PC-9 (cell line): Measurements from ENCODE around the gene VDR. TPM values are rescaled to one million over a fixed set of nuclear protein-coding genes. Genes with fewer than 3 reads are reported as not detected.

ENCODE experiments used
- BruUV-seq: library from RNA; stranded (reverse); fragments of 400-500 nt; replicated peaks from 2 replicates; lab custom pipeline; 2021; lab: Mats Ljungman, UMichigan
- CTCF ChIA-PET: fragments of 300-600 bp; sonication (Branson Sonifier 250); formaldehyde crosslinking; loops from one replicate; lab custom pipeline; 2022; ENCODE audit warnings: antibody characterized with exemption; lab: Charles Lee
- POLR2A ChIA-PET: fragments of 300-600 bp; sonication (Branson Sonifier 250); formaldehyde crosslinking; loops from one replicate; lab custom pipeline; 2022; ENCODE audit warnings: antibody characterized with exemption; ENCODE audit not compliant: unreplicated experiment; lab: Charles Lee
- DNase-seq, 2 experiments: peaks; one replicate each; pipeline versions ENCODE4 v3.0.0 to v3.0.0-alpha.2; 2015 to 2022; ENCODE audit warnings: mixed read lengths in 1 of 2
- H2AFZ ChIP-seq: fragments of 200-600 bp; sonication (generic); 2 replicates; pipeline ENCODE4 v1.8.1; 2017; ENCODE audit warnings: antibody characterized with exemption
- H3F3A ChIP-seq: fragments of 200-600 bp; sonication (generic); 2 replicates; pipeline ENCODE4 v1.8.1; 2017; ENCODE audit warnings: antibody characterized with exemption, mild to moderate bottlenecking, low read depth; ENCODE audit not compliant: insufficient read depth
- H3K27ac ChIP-seq: fragments of 200-600 bp; sonication (generic); 2 replicates; pipeline ENCODE4 v1.6.1; 2016; ENCODE audit warnings: mixed run types
- H3K27me3 ChIP-seq: fragments of 200-600 bp; sonication (generic); 2 replicates; pipeline ENCODE4 v1.6.1; 2016; ENCODE audit warnings: low read depth, mixed run types; ENCODE audit not compliant: insufficient read depth
- H3K36me3 ChIP-seq: fragments of 200-600 bp; sonication (generic); 2 replicates; pipeline ENCODE4 v1.6.1; 2016; ENCODE audit warnings: low read depth, mixed run types
- H3K4me1 ChIP-seq: fragments of 200-600 bp; sonication (generic); replicated peaks from 2 replicates; pipeline ENCODE4 v1.6.1; 2016; ENCODE audit warnings: mixed run types; ENCODE audit not compliant: insufficient read depth
- H3K4me2 ChIP-seq: fragments of 200-600 bp; sonication (generic); 2 replicates; pipeline ENCODE4 v1.6.1; 2017; ENCODE audit warnings: mixed run types
- H3K4me3 ChIP-seq: fragments of 200-600 bp; sonication (generic); 2 replicates; pipeline ENCODE4 v1.6.1; 2016; ENCODE audit warnings: mixed run types
- H3K79me2 ChIP-seq: fragments of 200-600 bp; sonication (generic); 2 replicates; pipeline ENCODE4 v1.6.1; 2017; ENCODE audit warnings: low read depth, mixed run types
- H3K9me2 ChIP-seq: fragments of 200-600 bp; sonication (generic); 2 replicates; pipeline ENCODE4 v1.8.1; 2017; ENCODE audit warnings: mild to moderate bottlenecking; ENCODE audit not compliant: insufficient read depth
- H3K9me3 ChIP-seq: fragments of 200-600 bp; sonication (generic); 2 replicates; pipeline ENCODE4 v1.8.1; 2016; ENCODE audit warnings: low read depth; ENCODE audit not compliant: insufficient read depth
- H4K20me1 ChIP-seq: fragments of 200-600 bp; sonication (generic); 2 replicates; pipeline ENCODE4 v1.8.1; 2017; ENCODE audit not compliant: insufficient read depth
- CTCF ChIP-seq: fragments of 200-600 bp; sonication (generic); conservative IDR thresholded peaks from 2 replicates; pipeline ENCODE4 v1.6.1; 2017; ENCODE audit warnings: mixed run types, antibody characterized with exemption, mild to moderate bottlenecking, moderate library complexity
- EZH2 ChIP-seq: fragments of 200-600 bp; sonication (generic); IDR thresholded peaks from 2 replicates; pipeline ENCODE4 v1.8.0; 2017; ENCODE audit warnings: antibody characterized with exemption, low read depth
- intact Hi-C: fragments of 100-400 bp; cut with micrococcal nuclease; formaldehyde crosslinking; loops from one replicate; pipeline ENCODE4 v1.10.0; 2022; ENCODE audit not compliant: unreplicated experiment
- total RNA-seq: library from RNA; stranded (reverse); gene quantifications from 2 replicates; pipeline ENCODE4 v1.2.3, GENCODE V29; 2021

VDR gene
- total RNA-seq, 1 experiment from 2014 or later: 12.3 TPM

- H3K4me1 ChIP-seq: peaks cover 54% of the 10 kb centered on the region
- no peak for TF ChIP-seq EZH2
- TF ChIP-seq CTCF: no peak
- ChIA-PET CTCF (no interaction called here), POLR2A (no interaction called here)
- H3K4me3 ChIP-seq: no peak overlapping the region
- no peak overlapping the region for H2AFZ ChIP-seq
- H3K27me3 ChIP-seq: no peaks in the 10 kb centered on the region
- H4K20me1 ChIP-seq: no peaks in the 10 kb centered on the region
- no peak for DNase-seq
- no peaks in the 10 kb centered on the region for H3K9me2 ChIP-seq
- 0 out of 2 replicates have a peak, but pooled peaks cover 4% of the 10 kb centered on the region for H3K9me3 ChIP-seq
- H3K36me3 ChIP-seq: no peaks in the 10 kb centered on the region
- no peak overlapping the region for H3K4me2 ChIP-seq
- peaks cover 10% of the 10 kb centered on the region; the same call in 1 of the 2 replicates for H3F3A ChIP-seq
- BruUV-seq: no TSS peak
- intact Hi-C loops: no loop called here
- no peaks in the 10 kb centered on the region for H3K79me2 ChIP-seq
- H3K27ac ChIP-seq: no peak overlapping the region
Observed at GRCh38 chr12:47833591-47834012, 71.2 kb downstream of the VDR start.

GRCh38 chr12:47832263-47832933 is 72.4 kb downstream of the VDR start:
- no peaks in the 10 kb centered on the region for H3K36me3 ChIP-seq
- no peaks in the 10 kb centered on the region for H3K79me2 ChIP-seq
- no peak for DNase-seq
- H2AFZ ChIP-seq: no peak overlapping the region
- H3K9me3 ChIP-seq: 0 out of 2 replicates have a peak, but pooled peaks cover 4% of the 10 kb centered on the region
- no peak overlapping the region for H3K4me2 ChIP-seq
- no peak overlapping the region for H3K27ac ChIP-seq
- TF ChIP-seq EZH2 (no peak), CTCF (no peak)
- ChIA-PET POLR2A (no interaction called here), CTCF (interaction anchor here (0.5 kb wide), 1 partner anchor 189 kb away, joined by 4 read pairs; no protein-coding TSS in a partner anchor)
- intact Hi-C loops: no loop called here
- no peaks in the 10 kb centered on the region for H3K9me2 ChIP-seq
- H3K4me3 ChIP-seq: no peak overlapping the region
- H3F3A ChIP-seq: peaks cover 15% of the 10 kb centered on the region; the same call in 1 of the 2 replicates
- H3K4me1 ChIP-seq: peaks cover 64% of the 10 kb centered on the region
- no peaks in the 10 kb centered on the region for H4K20me1 ChIP-seq
- no peaks in the 10 kb centered on the region for H3K27me3 ChIP-seq
- no TSS peak for BruUV-seq

GRCh38 chr12:47829584-47829983 is 75.2 kb downstream of the VDR start:
- H3K4me1 ChIP-seq: peaks cover 63% of the 10 kb centered on the region
- peak overlapping the region; percentile 58 for H3K4me2 ChIP-seq
- BruUV-seq: no TSS peak
- H2AFZ ChIP-seq: no peak overlapping the region
- no peaks in the 10 kb centered on the region for H3K9me2 ChIP-seq
- no peaks in the 10 kb centered on the region for H3K27me3 ChIP-seq
- POLR2A ChIA-PET: interaction anchor here (0.6 kb wide), 1 partner anchor 124 kb away, joined by 3 read pairs; no protein-coding TSS in a partner anchor
- no peak for DNase-seq
- no peak overlapping the region for H3K27ac ChIP-seq
- TF ChIP-seq CTCF (no peak), EZH2 (no peak)
- H3K9me3 ChIP-seq: 0 out of 2 replicates have a peak, but pooled peaks cover 4% of the 10 kb centered on the region
- H3K36me3 ChIP-seq: no peaks in the 10 kb centered on the region
- intact Hi-C loops: loop anchor here (10.0 kb wide), 1 partner anchor 555 kb away; no protein-coding TSS in a partner anchor
- no peaks in the 10 kb centered on the region for H3K79me2 ChIP-seq
- no peaks in the 10 kb centered on the region for H4K20me1 ChIP-seq
- CTCF ChIA-PET: interaction anchor here (0.6 to 0.9 kb wide), 2 partner anchors 9 to 40 kb away, joined by 3 read pairs; no protein-coding TSS in a partner anchor
- H3K4me3 ChIP-seq: no peak overlapping the region
- H3F3A ChIP-seq: peaks cover 30% of the 10 kb centered on the region
